ENCODE results near the gene LONP2. TPM values are rescaled to one million over a fixed set of nuclear protein-coding genes. Genes with fewer than 3 reads are reported as not detected.

The LONP2 gene
- total RNA-seq, 2 donors from 2014 or later = 62.4 to 69.2 TPM

DNA sequence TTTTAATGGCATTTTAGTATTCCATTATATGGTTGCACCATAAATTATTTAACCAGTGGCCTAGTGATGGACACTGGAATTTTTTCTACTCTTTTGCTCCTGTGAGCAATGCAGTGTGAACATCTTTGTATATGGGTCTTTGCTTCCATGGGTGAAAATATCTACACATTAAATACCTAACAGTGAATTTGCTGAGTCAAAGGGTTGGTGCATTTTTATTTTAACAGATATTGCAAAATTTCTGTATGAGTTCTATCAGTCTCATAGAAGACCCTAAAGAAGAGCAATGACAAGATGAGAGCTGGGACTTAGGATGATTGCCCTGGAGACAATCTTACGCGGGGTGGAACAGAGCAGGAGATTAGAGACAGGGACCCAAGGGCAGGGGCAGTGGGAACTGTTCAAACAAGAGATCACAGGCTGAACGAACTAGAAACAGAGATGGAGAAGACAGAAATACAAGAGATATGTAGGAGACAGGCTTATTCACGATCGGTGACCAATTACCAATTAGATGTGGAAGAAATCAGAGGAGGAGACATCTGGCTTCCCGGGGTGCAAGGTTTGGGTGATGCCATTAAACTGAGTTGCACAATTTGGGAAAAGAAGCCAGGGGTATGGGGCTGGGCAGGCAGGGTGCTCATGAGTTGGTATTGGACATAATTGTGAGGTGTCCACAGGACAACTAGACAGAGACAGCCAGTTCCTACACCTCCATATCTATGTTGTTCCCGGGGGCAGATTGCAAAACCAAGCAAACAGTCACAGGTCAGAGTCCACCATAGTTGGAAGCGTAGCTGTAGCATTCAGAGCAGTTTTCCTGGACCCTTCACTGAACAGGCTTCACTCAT is 39.9 kb upstream of the LONP2 start:
- H3K4me1 ChIP-seq = no peaks in the 10 kb centered on the region
- intact Hi-C loops (cut with DNase I) = no loop called here
- no peak overlapping the region for H3K9ac ChIP-seq (ENCODE audit: low read depth in 2 of 2, low read length in 2 of 2)
- H3K9me3 ChIP-seq = no peaks in the 10 kb centered on the region
- DNase-seq = peak; percentile 61
- H3K27me3 ChIP-seq = no peaks in the 10 kb centered on the region
- no peak for TF ChIP-seq CTCF (IDR thresholded peaks at IDR 0.05)
- H3K36me3 ChIP-seq = no peaks in the 10 kb centered on the region
- no peak overlapping the region for H3K27ac ChIP-seq
- no peak overlapping the region for H3K4me3 ChIP-seq

- Histone ChIP-seq H3K36me3 (no peaks in the 10 kb centered on the region), H3K9me3 (no peaks in the 10 kb centered on the region), H3K4me3 (no peak overlapping the region), H3K27me3 (no peaks in the 10 kb centered on the region), H3K27ac (no peak overlapping the region), H3K9ac (ENCODE audit: low read depth in 2 of 2, low read length in 2 of 2) (no peak overlapping the region), H3K4me1 (no peaks in the 10 kb centered on the region)
- no peak for DNase-seq
- intact Hi-C loops (cut with DNase I) = no loop called here
- TF ChIP-seq CTCF (IDR thresholded peaks at IDR 0.05) = no peak
These were observed 39.3 kb upstream of the LONP2 start for GRCh38 chr16:48204825-48205151.

- DNase-seq = no peak
- Histone ChIP-seq H3K9me3 (no peaks in the 10 kb centered on the region), H3K27me3 (no peaks in the 10 kb centered on the region), H3K9ac (ENCODE audit: low read depth in 2 of 2, low read length in 2 of 2) (no peak overlapping the region), H3K4me1 (no peaks in the 10 kb centered on the region), H3K4me3 (no peak overlapping the region), H3K36me3 (no peaks in the 10 kb centered on the region), H3K27ac (no peak overlapping the region)
- intact Hi-C loops (cut with DNase I) = no loop called here
- TF ChIP-seq CTCF (IDR thresholded peaks at IDR 0.05) = no peak
These were observed 37.4 kb upstream of the LONP2 start for GRCh38 chr16:48206594-48207242.

DNA sequence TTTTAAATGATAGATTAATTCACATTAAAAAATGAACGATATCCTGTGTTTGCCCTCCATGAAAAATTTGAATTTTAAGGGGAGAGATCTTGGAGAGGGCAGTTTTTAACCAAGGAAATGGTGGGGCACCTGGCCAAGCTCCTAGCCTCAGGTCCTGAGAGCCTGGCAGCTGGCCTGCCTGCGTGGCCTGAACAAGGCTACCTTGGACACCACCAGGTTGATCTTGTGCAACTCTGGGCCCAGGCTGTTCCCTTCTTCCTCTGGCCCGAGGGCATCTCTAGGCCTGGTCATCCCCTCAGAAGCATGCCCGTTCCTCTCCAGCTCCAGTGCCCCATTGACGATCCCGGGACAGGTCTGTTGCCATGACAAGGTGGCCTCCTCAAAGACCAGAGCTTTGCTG is 33.4 kb upstream of the LONP2 start:
- no peaks in the 10 kb centered on the region for H3K9me3 ChIP-seq
- no peak overlapping the region for H3K9ac ChIP-seq (ENCODE audit: low read depth in 2 of 2, low read length in 2 of 2)
- no peak for DNase-seq
- no peak overlapping the region for H3K4me3 ChIP-seq
- no peak overlapping the region for H3K27ac ChIP-seq
- no peaks in the 10 kb centered on the region for H3K4me1 ChIP-seq
- no peaks in the 10 kb centered on the region for H3K36me3 ChIP-seq
- intact Hi-C loops (cut with DNase I) = no loop called here
- no peak for TF ChIP-seq CTCF (IDR thresholded peaks at IDR 0.05)
- H3K27me3 ChIP-seq = no peaks in the 10 kb centered on the region

DNA sequence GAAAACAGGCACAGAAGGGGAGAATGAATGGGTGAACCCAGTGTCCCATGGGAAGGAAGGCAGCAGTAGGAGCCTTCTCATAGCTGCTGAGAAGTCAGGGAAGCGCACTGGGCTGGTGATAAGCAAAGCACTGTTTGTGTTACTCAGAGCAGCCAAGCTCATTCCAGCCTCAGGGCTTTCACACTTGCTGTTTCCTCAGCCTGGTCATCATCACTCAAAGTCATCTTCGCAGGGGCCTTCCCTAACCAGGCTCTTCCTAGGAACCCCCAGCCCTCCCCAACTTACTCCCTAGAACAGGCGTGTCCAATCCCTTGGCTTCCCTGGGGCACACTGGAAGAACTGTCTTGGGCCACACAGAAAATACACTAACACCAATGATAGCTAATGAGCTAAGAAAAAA is 32.1 kb upstream of the LONP2 start:
- Histone ChIP-seq H3K27ac (no peak overlapping the region), H3K36me3 (no peaks in the 10 kb centered on the region), H3K27me3 (no peaks in the 10 kb centered on the region), H3K9ac (ENCODE audit: low read depth in 2 of 2, low read length in 2 of 2) (no peak overlapping the region), H3K4me3 (no peak overlapping the region), H3K9me3 (no peaks in the 10 kb centered on the region), H3K4me1 (no peaks in the 10 kb centered on the region)
- no peak for TF ChIP-seq CTCF (IDR thresholded peaks at IDR 0.05)
- DNase-seq = no peak
- intact Hi-C loops (cut with DNase I) = no loop called here
